SH-SY5Y (cell line): Measurements from ENCODE around the gene OR1G1.

ENCODE experiments used
- GATA2 ChIP-seq: IDR thresholded peaks from 2 replicates; pipeline ENCODE4 v1.6.1; 2011; ENCODE audit warnings: mild to moderate bottlenecking, low read depth, low read length
- GATA3 ChIP-seq: IDR thresholded peaks from 2 replicates; pipeline ENCODE4 v1.6.1; 2011; ENCODE audit warnings: low read depth, mild to moderate bottlenecking, low read length, moderate library complexity

Gene OR1G1

DNA sequence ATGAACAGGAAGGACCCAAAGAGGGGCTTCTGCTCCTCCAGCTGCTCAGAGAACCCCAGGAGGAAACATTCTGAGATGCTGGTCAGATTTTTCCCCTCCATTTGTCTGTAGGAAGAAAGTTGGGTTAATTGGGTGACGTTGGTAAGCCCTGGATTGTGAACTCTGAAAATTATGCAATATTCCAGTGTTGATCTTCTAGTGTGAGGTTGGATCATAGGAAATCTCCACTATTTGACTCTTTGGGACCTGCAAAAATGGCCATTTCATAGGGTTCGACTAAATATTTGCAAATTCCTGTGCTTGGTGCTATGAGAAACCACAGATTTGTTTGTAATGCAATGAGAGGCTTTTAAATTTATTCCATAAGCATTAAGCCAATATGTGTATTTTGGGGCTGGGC, at the start of gene OR1G1:
Gene OR1G1, minus strand, starts transcription at position 101 of the 400 bp plus-strand sequence. Its CDS starts 0 bp downstream, at position 101.
- TF ChIP-seq GATA2 (no peak), GATA3 (no peak)

DNA sequence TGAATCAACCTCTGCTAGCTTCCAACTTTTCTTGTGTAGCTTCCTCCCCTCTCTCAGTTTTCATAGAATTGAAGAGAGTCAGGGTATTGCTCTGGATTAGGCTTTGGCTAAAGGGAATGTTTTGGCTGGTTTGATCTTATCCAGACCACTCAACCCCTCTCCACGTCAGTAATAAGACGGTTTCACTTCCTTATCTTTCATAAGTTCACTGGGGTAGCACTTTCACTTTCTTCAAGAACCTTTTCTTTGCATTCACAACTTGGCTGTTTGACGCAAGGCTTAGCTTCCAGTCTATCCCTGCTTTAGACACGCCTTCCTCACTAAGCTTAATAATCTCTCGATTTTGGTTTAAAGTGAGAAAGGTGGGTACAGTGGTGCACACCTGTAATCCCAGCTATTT, 40.2 kb upstream of the OR1G1 start:
- TF ChIP-seq GATA3: no peak
- no peak for TF ChIP-seq GATA2

DNA sequence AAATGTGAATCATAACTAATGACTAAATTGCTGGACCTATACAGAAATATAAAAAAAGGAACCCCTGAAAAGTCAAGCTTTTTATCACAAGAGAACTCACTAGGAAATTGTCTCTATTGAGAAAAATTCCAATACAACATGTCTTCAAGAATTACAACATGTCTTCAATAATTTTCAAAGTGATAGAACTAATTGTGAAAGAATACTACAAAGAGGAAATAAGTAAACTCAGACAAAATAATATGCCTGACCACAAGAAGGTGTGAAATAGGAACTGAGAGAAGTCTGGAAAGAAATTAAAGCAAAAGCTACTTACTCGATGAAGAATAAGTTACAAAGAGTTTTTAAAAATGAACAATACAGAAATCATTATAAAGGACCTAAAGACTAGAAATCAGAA, 29.9 kb upstream of the OR1G1 start:
- TF ChIP-seq GATA2 (no peak), GATA3 (no peak)

DNA sequence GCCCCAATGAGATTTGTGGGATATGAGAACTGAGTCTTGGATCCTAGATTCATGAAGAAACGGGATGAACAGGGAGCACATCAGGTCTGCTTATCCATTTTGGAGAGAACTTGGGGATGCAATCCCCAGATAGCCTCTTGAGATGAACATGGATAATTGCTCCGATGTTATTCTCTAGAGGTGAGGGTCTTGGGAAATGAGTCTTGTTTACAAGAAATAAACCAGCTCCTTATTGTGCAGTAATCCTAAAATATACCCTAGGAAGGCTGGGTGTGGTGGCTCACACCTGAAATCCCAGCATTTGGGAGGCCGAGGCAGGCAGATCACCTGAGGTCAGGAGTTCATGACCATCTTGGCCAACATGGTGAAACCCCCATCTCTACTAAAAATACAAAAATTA, 23.0 kb downstream of the OR1G1 start, which contains the start of gene OR1D2:
Gene OR1D2, minus strand, starts transcription at position 101 of the 400 bp plus-strand sequence. CDS start 11,426 bp downstream, outside the sequence.
- TF ChIP-seq GATA3: no peak
- no peak for TF ChIP-seq GATA2
